HepG2 (cell line): ENCODE measurements around the gene SPRED2. TPM values are rescaled to one million over a fixed set of nuclear protein-coding genes. Genes with fewer than 3 reads are reported as not detected.
A peak's percentile ranks its signal among the peaks of the same experiment; 100 is the strongest.

Source experiments
- ARID2 ChIP-seq: sonication (generic); formaldehyde crosslinking; IDR thresholded peaks from 2 replicates; pipeline ENCODE4 v1.8.1; 2022; ENCODE audit warnings: mild to moderate bottlenecking, missing genetic modification reagents, borderline replicate concordance
- ATRX ChIP-seq: sonication (generic); formaldehyde crosslinking; IDR thresholded peaks from 2 replicates; pipeline ENCODE4 v1.4.0; 2020; ENCODE audit warnings: missing genetic modification reagents, borderline replicate concordance
- CAMTA2 ChIP-seq: sonication (generic); formaldehyde crosslinking; IDR thresholded peaks from 2 replicates; pipeline ENCODE4 v1.4.0; 2020; ENCODE audit warnings: mild to moderate bottlenecking, missing genetic modification reagents, borderline replicate concordance
- CC2D1A ChIP-seq: sonication (generic); formaldehyde crosslinking; IDR thresholded peaks from 2 replicates; pipeline ENCODE4 v1.8.1; 2023; ENCODE audit warnings: mild to moderate bottlenecking, missing genetic modification reagents
- GATA4 ChIP-seq: sonication (generic); IDR thresholded peaks from 2 replicates; pipeline ENCODE4 v1.6.1; 2016; ENCODE audit warnings: antibody characterized with exemption, low read depth, borderline replicate concordance
- IKZF4 ChIP-seq: sonication (generic); formaldehyde crosslinking; IDR thresholded peaks from 2 replicates; pipeline ENCODE4 v1.5.1; 2020; ENCODE audit warnings: borderline replicate concordance, mild to moderate bottlenecking, low read depth, missing genetic modification reagents; ENCODE audit errors: not compliant biosample characterization
- KLF9 ChIP-seq: IDR thresholded peaks from 2 replicates; pipeline ENCODE4 v1.6.1; 2016; ENCODE audit warnings: low read depth
- MAF1 ChIP-seq: sonication (generic); formaldehyde crosslinking; IDR thresholded peaks from 2 replicates; pipeline ENCODE4 v1.5.0; 2020; ENCODE audit warnings: missing genetic modification reagents, borderline replicate concordance
- MAFF ChIP-seq: IDR thresholded peaks from 2 replicates; pipeline ENCODE4 v1.6.1; 2011; ENCODE audit warnings: low read depth, low read length, improper control_type of control experiment
- PAX8 ChIP-seq: sonication (generic); formaldehyde crosslinking; IDR thresholded peaks from 2 replicates; pipeline ENCODE4 v1.8.0; 2022; ENCODE audit warnings: mild to moderate bottlenecking, missing genetic modification reagents, borderline replicate concordance
- PHF5A ChIP-seq: IDR thresholded peaks from one replicate; pipeline ENCODE4 v1.6.1; 2018; ENCODE audit warnings: low read depth, missing genetic modification reagents; ENCODE audit not compliant: unreplicated experiment
- TBX3 ChIP-seq: fragments of 450-650 bp; IDR thresholded peaks from 2 replicates; pipeline ENCODE4 v1.6.1; 2017; ENCODE audit warnings: antibody characterized with exemption, mild to moderate bottlenecking, inconsistent platforms, borderline replicate concordance
- YY1 ChIP-seq: IDR thresholded peaks from 2 replicates; pipeline ENCODE4 v1.6.1; 2011; ENCODE audit warnings: low read length, low read depth, moderate library complexity, mild to moderate bottlenecking; ENCODE audit not compliant: insufficient read depth, insufficient replicate concordance
- ZMYM3 ChIP-seq: sonication (generic); formaldehyde crosslinking; IDR thresholded peaks from 2 replicates; pipeline ENCODE4 v1.5.1; 2020; ENCODE audit warnings: mild to moderate bottlenecking, missing genetic modification reagents
- ZNF296 ChIP-seq: sonication (generic); formaldehyde crosslinking; conservative IDR thresholded peaks from 2 replicates; pipeline ENCODE4 v1.5.0; 2020; ENCODE audit warnings: mild to moderate bottlenecking, missing genetic modification reagents
- ZNF562 ChIP-seq: sonication (generic); formaldehyde crosslinking; IDR thresholded peaks from 2 replicates; pipeline ENCODE4 v1.8.0; 2022; ENCODE audit warnings: missing genetic modification reagents, borderline replicate concordance
- ZZZ3 ChIP-seq: sonication (generic); formaldehyde crosslinking; IDR thresholded peaks from 2 replicates; pipeline ENCODE4 v1.4.0; 2020; ENCODE audit warnings: missing genetic modification reagents, mild to moderate bottlenecking, borderline replicate concordance
- polyA plus RNA-seq, 8 experiments: library from polyadenylated mRNA; depleted of rRNA in 3 of 8; stranded (reverse) in 7 of 8; unstranded in 1 of 8; fragments of >200 nt; fragmentation: Illumina TruSeq in 4 of 8; extraction: Trizol in 4 of 8; gene quantifications; 2 replicates each; pipeline versions ENCODE4 v1.2.1 to v1.2.3, GENCODE V29; 2011 to 2016; ENCODE audit warnings: low read depth in 4 of 8, missing spikeins in 1 of 8, mixed read lengths in 1 of 8; ENCODE audit not compliant: insufficient read depth in 1 of 8
- total RNA-seq, 5 experiments: library from RNA; depleted of rRNA; stranded (reverse); fragments of >200 nt; fragmentation: Illumina TruSeq; extraction: Trizol; gene quantifications; 2 replicates each; pipeline ENCODE4 v1.2.3, GENCODE V29; 2016; ENCODE audit warnings: low read depth in 1 of 5
- TF ChIP-seq, protein P1 (sequence below): sonication (generic); formaldehyde crosslinking; IDR thresholded peaks from 2 replicates; pipeline ENCODE4 v1.5.1; 2020; ENCODE audit warnings: mild to moderate bottlenecking, missing genetic modification reagents
- TF ChIP-seq, protein P2 (sequence below): sonication (generic); formaldehyde crosslinking; IDR thresholded peaks from 2 replicates; pipeline ENCODE4 v1.4.0; 2020; ENCODE audit warnings: mild to moderate bottlenecking, missing genetic modification reagents, borderline replicate concordance
- TF ChIP-seq, protein P3 (sequence below): sonication (generic); formaldehyde crosslinking; IDR thresholded peaks from 2 replicates; pipeline ENCODE4 v1.8.0; 2022; ENCODE audit warnings: mild to moderate bottlenecking, missing genetic modification reagents, moderate library complexity
- TF ChIP-seq, protein P4 (sequence below): sonication (generic); formaldehyde crosslinking; IDR thresholded peaks from 2 replicates; pipeline ENCODE4 v1.5.1; 2020; ENCODE audit warnings: missing genetic modification reagents, mild to moderate bottlenecking, borderline replicate concordance

SPRED2 gene
- total and polyA plus RNA-seq, 2 of the 13 experiments (the other 11 are each of a cell fraction or from before 2014, with no cell fraction given) = 13.0 to 37.0 TPM

DNA sequence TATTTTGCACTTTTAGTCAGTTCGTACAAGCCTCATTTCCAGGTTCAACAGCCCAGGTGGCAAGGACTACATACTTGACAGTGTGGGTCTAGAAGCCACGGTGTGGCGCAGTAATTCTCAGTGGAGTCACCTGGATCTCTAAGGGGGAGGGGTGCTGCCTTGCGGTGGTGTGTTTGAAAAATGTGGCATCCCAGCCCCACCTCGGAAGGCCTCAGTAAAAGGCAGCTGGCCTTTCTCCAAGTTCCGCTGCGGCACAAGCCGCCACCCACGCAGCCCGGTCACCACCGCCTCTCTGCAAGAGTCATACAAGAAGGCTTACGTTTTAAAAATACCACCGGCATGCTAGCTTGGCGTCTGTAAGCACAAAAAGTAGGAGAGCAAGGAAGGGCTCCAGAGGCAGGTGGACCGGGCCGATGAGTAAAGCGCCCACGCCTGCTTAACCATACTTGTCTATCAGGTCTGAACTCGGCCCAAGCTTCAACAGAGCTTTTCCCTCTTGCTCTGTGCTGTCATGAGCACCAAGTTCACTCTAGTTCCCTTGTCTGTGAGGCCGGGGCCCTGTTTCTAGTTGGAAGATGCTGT, 49.5 kb downstream of the SPRED2 start (continued):
- no peak for TF ChIP-seq ZNF562
- TF ChIP-seq ARID2 (CRISPR knock-in tag) = no peak
- TF ChIP-seq, protein P1, sequence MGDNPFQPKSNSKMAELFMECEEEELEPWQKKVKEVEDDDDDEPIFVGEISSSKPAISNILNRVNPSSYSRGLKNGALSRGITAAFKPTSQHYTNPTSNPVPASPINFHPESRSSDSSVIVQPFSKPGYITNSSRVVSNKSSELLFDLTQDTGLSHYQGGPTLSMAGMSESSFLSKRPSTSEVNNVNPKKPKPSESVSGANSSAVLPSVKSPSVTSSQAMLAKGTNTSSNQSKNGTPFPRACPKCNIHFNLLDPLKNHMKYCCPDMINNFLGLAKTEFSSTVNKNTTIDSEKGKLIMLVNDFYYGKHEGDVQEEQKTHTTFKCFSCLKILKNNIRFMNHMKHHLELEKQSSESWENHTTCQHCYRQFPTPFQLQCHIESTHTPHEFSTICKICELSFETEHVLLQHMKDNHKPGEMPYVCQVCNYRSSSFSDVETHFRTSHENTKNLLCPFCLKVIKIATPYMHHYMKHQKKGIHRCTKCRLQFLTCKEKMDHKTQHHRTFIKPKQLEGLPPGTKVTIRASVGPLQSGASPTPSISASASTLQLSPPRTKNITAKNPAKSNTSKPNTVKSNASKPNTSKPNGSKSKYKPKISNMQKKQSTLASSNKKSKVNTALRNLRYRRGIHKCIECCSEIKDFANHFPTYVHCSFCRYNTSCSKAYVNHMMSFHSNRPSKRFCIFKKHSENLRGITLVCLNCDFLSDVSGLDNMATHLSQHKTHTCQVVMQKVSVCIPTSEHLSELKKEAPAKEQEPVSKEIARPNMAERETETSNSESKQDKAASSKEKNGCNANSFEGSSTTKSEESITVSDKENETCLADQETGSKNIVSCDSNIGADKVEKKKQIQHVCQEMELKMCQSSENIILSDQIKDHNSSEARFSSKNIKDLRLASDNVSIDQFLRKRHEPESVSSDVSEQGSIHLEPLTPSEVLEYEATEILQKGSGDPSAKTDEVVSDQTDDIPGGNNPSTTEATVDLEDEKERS = no peak; the same call in 1 of the 2 replicates
- TF ChIP-seq IKZF4 (CRISPR knock-in tag) = no peak
- TF ChIP-seq, protein P2, sequence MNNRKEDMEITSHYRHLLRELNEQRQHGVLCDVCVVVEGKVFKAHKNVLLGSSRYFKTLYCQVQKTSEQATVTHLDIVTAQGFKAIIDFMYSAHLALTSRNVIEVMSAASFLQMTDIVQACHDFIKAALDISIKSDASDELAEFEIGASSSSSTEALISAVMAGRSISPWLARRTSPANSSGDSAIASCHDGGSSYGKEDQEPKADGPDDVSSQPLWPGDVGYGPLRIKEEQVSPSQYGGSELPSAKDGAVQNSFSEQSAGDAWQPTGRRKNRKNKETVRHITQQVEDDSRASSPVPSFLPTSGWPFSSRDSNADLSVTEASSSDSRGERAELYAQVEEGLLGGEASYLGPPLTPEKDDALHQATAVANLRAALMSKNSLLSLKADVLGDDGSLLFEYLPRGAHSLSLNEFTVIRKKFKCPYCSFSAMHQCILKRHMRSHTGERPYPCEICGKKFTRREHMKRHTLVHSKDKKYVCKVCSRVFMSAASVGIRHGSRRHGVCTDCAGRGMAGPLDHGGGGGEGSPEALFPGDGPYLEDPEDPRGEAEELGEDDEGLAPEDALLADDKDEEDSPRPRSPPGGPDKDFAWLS (CRISPR knock-in tag) = no peak
- TF ChIP-seq MAFF = no peak
- TF ChIP-seq KLF9 (CRISPR knock-in tag) = no peak; the same call in 1 of the 2 replicates
- TF ChIP-seq, protein P3, sequence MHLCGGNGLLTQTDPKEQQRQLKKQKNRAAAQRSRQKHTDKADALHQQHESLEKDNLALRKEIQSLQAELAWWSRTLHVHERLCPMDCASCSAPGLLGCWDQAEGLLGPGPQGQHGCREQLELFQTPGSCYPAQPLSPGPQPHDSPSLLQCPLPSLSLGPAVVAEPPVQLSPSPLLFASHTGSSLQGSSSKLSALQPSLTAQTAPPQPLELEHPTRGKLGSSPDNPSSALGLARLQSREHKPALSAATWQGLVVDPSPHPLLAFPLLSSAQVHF (CRISPR knock-in tag) = no peak
- no peak for TF ChIP-seq PAX8 (CRISPR knock-in tag)
- TF ChIP-seq YY1 = no peak
- no peak for TF ChIP-seq PHF5A (CRISPR knock-in tag)
- TF ChIP-seq ZNF296 (CRISPR knock-in tag) = no peak
- TF ChIP-seq MAF1 (CRISPR knock-in tag) = no peak
- no peak for TF ChIP-seq GATA4
- no peak for TF ChIP-seq CAMTA2 (CRISPR knock-in tag)
- no peak for TF ChIP-seq CC2D1A (CRISPR knock-in tag)
- no peak for TF ChIP-seq TBX3
- no peak for TF ChIP-seq ZZZ3 (CRISPR knock-in tag)
- TF ChIP-seq ZMYM3 (CRISPR knock-in tag) = 0 out of 2 replicates have a peak, but pooled peaks have one; percentile 39
- 0 out of 2 replicates have a peak, but pooled peaks have one; percentile 33 for TF ChIP-seq ATRX (CRISPR knock-in tag)
- TF ChIP-seq, protein P4, sequence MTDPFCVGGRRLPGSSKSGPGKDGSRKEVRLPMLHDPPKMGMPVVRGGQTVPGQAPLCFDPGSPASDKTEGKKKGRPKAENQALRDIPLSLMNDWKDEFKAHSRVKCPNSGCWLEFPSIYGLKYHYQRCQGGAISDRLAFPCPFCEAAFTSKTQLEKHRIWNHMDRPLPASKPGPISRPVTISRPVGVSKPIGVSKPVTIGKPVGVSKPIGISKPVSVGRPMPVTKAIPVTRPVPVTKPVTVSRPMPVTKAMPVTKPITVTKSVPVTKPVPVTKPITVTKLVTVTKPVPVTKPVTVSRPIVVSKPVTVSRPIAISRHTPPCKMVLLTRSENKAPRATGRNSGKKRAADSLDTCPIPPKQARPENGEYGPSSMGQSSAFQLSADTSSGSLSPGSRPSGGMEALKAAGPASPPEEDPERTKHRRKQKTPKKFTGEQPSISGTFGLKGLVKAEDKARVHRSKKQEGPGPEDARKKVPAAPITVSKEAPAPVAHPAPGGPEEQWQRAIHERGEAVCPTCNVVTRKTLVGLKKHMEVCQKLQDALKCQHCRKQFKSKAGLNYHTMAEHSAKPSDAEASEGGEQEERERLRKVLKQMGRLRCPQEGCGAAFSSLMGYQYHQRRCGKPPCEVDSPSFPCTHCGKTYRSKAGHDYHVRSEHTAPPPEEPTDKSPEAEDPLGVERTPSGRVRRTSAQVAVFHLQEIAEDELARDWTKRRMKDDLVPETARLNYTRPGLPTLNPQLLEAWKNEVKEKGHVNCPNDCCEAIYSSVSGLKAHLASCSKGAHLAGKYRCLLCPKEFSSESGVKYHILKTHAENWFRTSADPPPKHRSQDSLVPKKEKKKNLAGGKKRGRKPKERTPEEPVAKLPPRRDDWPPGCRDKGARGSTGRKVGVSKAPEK (CRISPR knock-in tag) = no peak
